Pancreas (tissue), 10 donors: ENCODE results near the gene TMEM81. TPM values are rescaled to one million over a fixed set of nuclear protein-coding genes. Genes with fewer than 3 reads are reported as not detected.

Experiments used
- ATAC-seq, 4 donors: fragments of 200-7000 bp; cut with Tn5 transposase; one replicate each; pipeline versions ENCODE4 v1.8.0 to v1.9.1; 2020; ENCODE audit warnings: mild to moderate bottlenecking in 4 of 4, moderate library complexity in 4 of 4
- DNase-seq, 6 donors: peaks; one replicate each; pipeline ENCODE4 v3.0.0-alpha.2; 2020
- FAIRE-seq: peaks from 2 replicates; lab custom pipeline; 2012; peaks lifted over from hg19 to GRCh38; lab: Jason Lieb, UNC
- H3K27ac ChIP-seq, 4 donors: fragments of 200-600 bp; sonication (generic); 1 replicate in 3 of 4; 2 replicates in 1 of 4; pipeline versions ENCODE4 v1.5.0 to v1.8.0; 2020
- H3K27me3 ChIP-seq, 4 donors: fragments of 200-600 bp; one replicate each; pipeline ENCODE4 v1.8.0; 2021
- H3K36me3 ChIP-seq, 3 donors: fragments of 200-600 bp; sonication (generic) in 1 of 3; one replicate each; pipeline versions ENCODE4 v1.5.0 to v1.8.0; 2020 to 2021
- H3K4me1 ChIP-seq, 3 donors: fragments of 200-600 bp; one replicate each; pipeline ENCODE4 v1.8.0; 2021
- H3K4me3 ChIP-seq, 4 donors: fragments of 200-600 bp; sonication (generic) in 2 of 4; one replicate each; pipeline versions ENCODE4 v1.5.0 to v1.8.0; 2020 to 2021
- H3K9me3 ChIP-seq, 4 donors: fragments of 200-600 bp; one replicate each; pipeline ENCODE4 v1.8.0; 2021
- CTCF ChIP-seq, 4 donors: fragments of 200-600 bp; sonication (generic) in 3 of 4; IDR thresholded peaks; one replicate each; pipeline versions ENCODE4 v1.5.0 to v1.8.0; 2021; ENCODE audit warnings: antibody characterized with exemption in 4 of 4
- WGBS, 2 donors: extraction: QIAGEN DNeasy Blood & Tissue Kit; methylation state at CpG; one replicate each; pipeline ENCODE4 v1.1.7; 2013; 5-methylcytosine and 5-hydroxymethylcytosine counted together
- intact Hi-C, 3 donors: fragments of 100-400 bp; cut with DNase I; formaldehyde crosslinking; loops; one replicate each; pipeline versions ENCODE4 v1.11.1 to v1.14.2; 2022
- polyA plus RNA-seq, 2 donors: library from polyadenylated mRNA; stranded (reverse); fragments of 200-250 nt; gene quantifications; one replicate each; pipeline ENCODE4 v1.2.3, GENCODE V29; 2013
- total RNA-seq, 6 donors: library from RNA; stranded (reverse); fragmentation: NEBNext Ultra II Directional in 4 of 6; extraction: Animal tissue kit (Norgen Biotek cat#: 25700) in 4 of 6; gene quantifications; one replicate each; pipeline versions ENCODE4 v1.2.1 to v1.2.4, GENCODE V29; 2021 to 2023
- donor health status: healthy with polysubstance abuse.
- donor health status: DM: no; HTN: no; CAD: no; lungs with moderate emphysema.
- donor health status: DM: no; HTN: no; CAD: no.
- donor health status: control.
- donor health status: control.
- donor health status: Bipolar disorder and iron deficiency.
- donor health status: DM: yes; HTN: yes; CAD: no.
- donor health status: DM: no; HTN: no; CAD: no.
- donor health status: DM: no; HTN: no; CAD: no.
- donor health status: DM: yes; HTN: yes; CAD: no.

The TMEM81 gene
- total and polyA plus RNA-seq, 8 donors: 0.67 to 2.5 (median 1.2) TPM

- Histone ChIP-seq H3K4me1 (no peaks in the 10 kb centered on the region), H3K36me3 (no peaks in the 10 kb centered on the region), H3K4me3 (no peak overlapping the region), H3K27me3 (no peaks in the 10 kb centered on the region), H3K9me3 (no peaks in the 10 kb centered on the region), H3K27ac (no peak overlapping the region)
- no peak for FAIRE-seq
- WGBS, 2 donors: 79 to 84% methylated on average over 6 of the region's 6 CpGs
- ATAC-seq: no peak
- intact Hi-C loops: no loop called here
- DNase-seq: no peak
- no peak for TF ChIP-seq CTCF (IDR thresholded peaks at IDR 0.05)
Observed at GRCh38 chr1:205067031-205067430, 17.2 kb downstream of the TMEM81 start.

GRCh38 chr1:205066141-205066818 lies 18.0 kb downstream of the TMEM81 start:
- intact Hi-C loops: no loop called here
- no peak overlapping the region for H3K4me3 ChIP-seq
- no peak for ATAC-seq
- H3K36me3 ChIP-seq: no peaks in the 10 kb centered on the region
- H3K27me3 ChIP-seq: no peaks in the 10 kb centered on the region
- H3K9me3 ChIP-seq: no peaks in the 10 kb centered on the region
- TF ChIP-seq CTCF (IDR thresholded peaks at IDR 0.05): no peak
- H3K27ac ChIP-seq: no peak overlapping the region
- DNase-seq: peak in 1 of 6 donors; percentile 44
- H3K4me1 ChIP-seq: no peaks in the 10 kb centered on the region
- no peak for FAIRE-seq
- WGBS, 2 donors: 58 to 64% methylated on average over 13 of the region's 13 CpGs

GRCh38 chr1:205065666-205066065 lies 18.6 kb downstream of the TMEM81 start:
- no peaks in the 10 kb centered on the region for H3K4me1 ChIP-seq
- no peaks in the 10 kb centered on the region for H3K27me3 ChIP-seq
- ATAC-seq (no peak), DNase-seq (peak in 1 of 6 donors; percentile 42), FAIRE-seq (no peak)
- H3K36me3 ChIP-seq: no peaks in the 10 kb centered on the region
- TF ChIP-seq CTCF (IDR thresholded peaks at IDR 0.05): no peak
- intact Hi-C loops: no loop called here
- H3K9me3 ChIP-seq: no peaks in the 10 kb centered on the region
- WGBS, 2 donors: 81 to 84% methylated on average over 14 of the region's 14 CpGs
- no peak overlapping the region for H3K4me3 ChIP-seq
- H3K27ac ChIP-seq: no peak overlapping the region

- H3K9me3 ChIP-seq: no peaks in the 10 kb centered on the region
- no peaks in the 10 kb centered on the region for H3K4me1 ChIP-seq
- 77 to 80% methylated on average over 9 of the region's 9 CpGs for WGBS, 2 donors
- DNase-seq (peak in 1 of 6 donors; percentile 40), ATAC-seq (no peak), FAIRE-seq (no peak)
- TF ChIP-seq CTCF (IDR thresholded peaks at IDR 0.05): no peak
- H3K27ac ChIP-seq: no peak overlapping the region
- intact Hi-C loops: loop anchor here in 1 of 3 donors (5.0 kb wide), 1 partner anchor 73 kb away; no protein-coding TSS in a partner anchor
- H3K36me3 ChIP-seq: no peaks in the 10 kb centered on the region
- no peaks in the 10 kb centered on the region for H3K27me3 ChIP-seq
- H3K4me3 ChIP-seq: no peak overlapping the region
Observed at GRCh38 chr1:205064741-205065316, 19.4 kb downstream of the TMEM81 start.

GRCh38 chr1:205064301-205064700 lies 20.0 kb downstream of the TMEM81 start:
- Histone ChIP-seq H3K9me3 (no peaks in the 10 kb centered on the region), H3K4me3 (no peak overlapping the region), H3K27ac (no peak overlapping the region), H3K27me3 (no peaks in the 10 kb centered on the region), H3K4me1 (no peaks in the 10 kb centered on the region), H3K36me3 (no peaks in the 10 kb centered on the region)
- WGBS, 2 donors: 80 to 81% methylated on average over 11 of the region's 11 CpGs
- intact Hi-C loops: loop anchor here in 1 of 3 donors (5.0 kb wide), 1 partner anchor 72 kb away; no protein-coding TSS in a partner anchor
- FAIRE-seq (no peak), ATAC-seq (no peak), DNase-seq (peak in 2 of 6 donors; percentile 18 to 20)
- TF ChIP-seq CTCF (IDR thresholded peaks at IDR 0.05): no peak
